Measurements from ENCODE around the gene PKD1.

DNA sequence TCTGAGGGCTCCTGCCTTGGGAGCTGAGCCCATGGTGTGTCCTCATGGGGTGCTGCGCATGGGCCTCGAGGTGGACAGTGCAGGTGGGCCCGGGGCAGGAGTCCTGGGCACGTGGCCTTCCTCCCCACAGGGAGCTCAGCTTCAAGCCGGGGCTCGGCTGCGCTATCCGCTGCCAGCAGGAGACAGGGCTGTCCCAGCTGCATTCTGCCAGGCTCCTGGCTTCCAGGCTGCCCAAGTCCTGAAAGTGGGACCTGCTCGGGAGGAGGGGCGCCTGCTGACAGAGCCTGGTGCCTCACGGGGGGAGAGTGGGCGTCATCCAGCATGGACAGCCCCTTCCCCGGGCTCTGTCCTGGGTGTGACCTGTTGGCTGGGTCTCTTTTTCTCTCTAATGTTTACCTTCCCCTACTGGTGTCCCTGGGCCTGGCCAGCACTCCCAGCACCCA is 27.0 kb upstream of the PKD1 start:
- TF ChIP-seq POLR2AphosphoS5 (IDR thresholded peaks at IDR 0.05; ENCODE audit: low read depth, low read length) = no peak
- no peak for TF ChIP-seq TAF1 (IDR thresholded peaks at IDR 0.05; ENCODE audit: borderline replicate concordance, insufficient read depth, low read length)

All from PFSK-1 (cell line).